Measurements from ENCODE around the gene IL1RL2.

DNA sequence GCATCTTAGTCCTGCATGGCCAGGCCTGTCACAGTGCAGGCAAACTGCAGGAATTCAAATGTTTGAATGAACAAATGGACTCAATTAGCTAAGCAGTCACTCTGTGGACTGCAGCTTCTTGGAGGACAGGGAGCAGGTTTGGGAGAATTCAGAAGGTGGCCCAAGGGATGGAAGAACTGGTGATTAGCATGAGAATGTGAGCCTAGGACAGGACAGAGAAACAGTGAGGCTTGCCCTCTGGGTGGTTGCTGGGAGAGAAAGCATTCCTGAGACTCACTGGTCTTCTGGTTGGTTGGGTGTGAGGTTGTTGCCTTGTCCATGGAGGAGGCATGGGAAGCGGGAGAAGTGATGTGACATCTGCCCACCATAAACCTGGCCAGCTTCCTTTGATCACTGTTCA lies 13.7 kb downstream of the IL1RL2 start:
- TF ChIP-seq EZH2phosphoT487 (IDR thresholded peaks at IDR 0.05; ENCODE audit: insufficient read depth, low read depth): no peak
- TF ChIP-seq EZH2 (IDR thresholded peaks at IDR 0.05; ENCODE audit: insufficient read depth, poor library complexity, severe bottlenecking): no peak

Measured in GM23248 (cell line).